Measurements from ENCODE around the gene LNX1.
A peak's percentile ranks its signal among the peaks of the same experiment; 100 is the strongest.
"Not testable (repeated sequence)": the region's sequence is repeated elsewhere in the genome, so short reads cannot be mapped to it uniquely, and the experiment has no call there.

LNX1 gene

GRCh38 chr4:53490965-53491622 lies 100.2 kb downstream of the LNX1 start:
- peak; percentile 2 for DNase-seq

- no peak for DNase-seq
Observed at GRCh38 chr4:53490161-53490956, 100.9 kb downstream of the LNX1 start.

- no peak for DNase-seq
Observed at GRCh38 chr4:53489279-53489889, 101.9 kb downstream of the LNX1 start.

- DNase-seq: no peak
Observed at GRCh38 chr4:53487766-53488165, 103.5 kb downstream of the LNX1 start.

DNA sequence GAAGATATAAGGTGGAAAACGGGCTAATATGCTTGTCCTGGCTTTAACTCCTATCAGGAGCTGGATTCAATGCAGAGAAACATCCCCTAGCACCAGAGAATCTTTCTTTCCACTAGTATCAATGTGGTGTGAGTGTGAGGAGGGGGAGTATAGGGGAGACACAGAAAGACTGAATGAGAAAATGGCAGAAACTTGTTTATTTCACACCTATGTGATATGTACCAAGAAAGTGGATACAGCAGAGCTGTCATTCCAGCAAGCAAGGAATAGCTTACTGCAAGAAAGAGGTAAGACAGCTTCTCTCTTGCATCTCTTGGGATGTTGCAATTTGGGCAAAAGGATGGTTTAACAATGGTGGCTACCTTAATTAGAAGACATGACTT lies 105.6 kb downstream of the LNX1 start:
- no peak for DNase-seq

DNA sequence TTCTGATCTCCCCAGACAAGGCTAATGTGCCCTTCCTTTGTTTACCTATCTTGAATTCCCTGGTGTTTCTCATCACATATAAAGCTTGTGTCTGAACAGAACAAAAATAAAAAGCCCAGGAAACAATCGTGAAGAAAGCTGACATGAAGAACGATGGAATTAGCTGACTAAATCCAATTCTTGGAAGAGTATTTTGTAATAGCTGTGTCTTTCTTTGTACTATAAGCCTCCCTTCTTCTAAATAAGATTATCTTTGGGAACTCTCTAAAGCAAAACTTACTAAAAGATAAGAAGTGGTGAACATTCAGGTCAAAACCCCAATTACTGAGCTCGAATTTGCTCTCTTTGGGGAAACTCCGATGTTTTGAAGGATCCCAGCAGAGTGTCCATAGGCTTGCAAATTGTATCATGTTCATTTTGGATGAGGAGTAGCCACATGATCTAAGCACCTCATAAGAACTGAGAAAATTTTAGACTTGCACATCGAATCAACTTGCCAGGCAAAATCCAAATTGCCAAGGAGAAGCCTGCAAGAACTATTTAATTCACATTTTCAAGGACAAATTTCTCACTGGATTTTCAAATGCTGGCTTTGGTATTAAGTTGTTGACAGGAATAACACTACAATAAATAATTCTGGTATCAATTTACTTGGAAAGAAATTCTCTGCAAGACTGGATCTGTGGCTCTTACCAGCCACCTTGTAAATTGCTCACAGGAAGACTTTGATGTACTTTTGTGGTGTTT lies 106.2 kb downstream of the LNX1 start:
- no peak for DNase-seq

GRCh38 chr4:53483250-53483649 lies 108.0 kb downstream of the LNX1 start:
- DNase-seq: no peak

GRCh38 chr4:53481586-53481985 lies 109.7 kb downstream of the LNX1 start:
- no peak for DNase-seq

GRCh38 chr4:53480909-53481308 lies 110.4 kb downstream of the LNX1 start:
- DNase-seq: no peak

GRCh38 chr4:53479736-53480525 lies 111.4 kb downstream of the LNX1 start:
- no peak for DNase-seq

- no peak for DNase-seq
Observed at GRCh38 chr4:53478671-53479456, 112.4 kb downstream of the LNX1 start.

- DNase-seq: no peak
Observed at GRCh38 chr4:53477636-53478035, 113.7 kb downstream of the LNX1 start.

GRCh38 chr4:53477038-53477565 lies 114.2 kb downstream of the LNX1 start:
- no peak for DNase-seq

DNA sequence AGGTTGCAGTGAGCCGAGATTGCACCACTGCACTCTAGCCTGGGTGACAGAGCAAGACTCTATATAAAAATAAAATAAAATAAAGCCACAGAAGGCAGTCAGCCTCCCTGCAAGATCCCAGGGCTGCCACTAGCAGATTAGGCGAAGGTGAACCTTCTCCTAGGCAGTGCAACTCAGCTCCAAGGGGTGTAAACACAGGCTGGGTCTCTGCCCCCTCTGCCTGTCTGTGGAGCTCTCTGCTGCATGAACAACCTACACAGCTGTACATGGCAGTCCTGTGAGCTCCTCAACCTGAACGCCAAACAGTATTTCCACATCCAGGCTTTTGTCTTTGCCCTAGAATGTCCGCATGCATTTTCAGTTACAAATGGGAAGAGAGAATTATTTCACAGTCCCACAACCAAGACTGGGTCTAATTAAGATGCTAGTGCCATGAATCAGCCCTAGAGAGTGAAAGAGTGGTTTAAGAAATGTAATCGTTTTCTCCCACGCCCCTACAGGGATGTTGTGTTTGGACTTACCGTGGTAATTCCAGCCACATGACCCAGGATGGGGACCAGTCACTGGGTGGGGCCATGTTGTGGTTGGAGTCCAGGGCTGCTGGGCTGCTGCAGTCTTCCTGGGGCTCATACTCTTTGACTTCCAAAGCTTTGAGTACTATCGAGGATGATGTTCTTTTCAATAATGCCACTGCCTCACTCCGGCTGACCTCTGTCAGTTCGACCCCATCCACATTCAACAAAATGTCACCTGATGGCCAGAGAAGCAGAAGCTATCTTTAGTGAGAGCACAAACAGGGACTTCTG lies 114.9 kb downstream of the LNX1 start:
- no peak for DNase-seq

GRCh38 chr4:53466576-53466975 lies 124.7 kb downstream of the LNX1 start:
- DNase-seq: not testable (repeated sequence)

- no peak for DNase-seq
Observed at GRCh38 chr4:53465891-53466290, 125.4 kb downstream of the LNX1 start.

DNA sequence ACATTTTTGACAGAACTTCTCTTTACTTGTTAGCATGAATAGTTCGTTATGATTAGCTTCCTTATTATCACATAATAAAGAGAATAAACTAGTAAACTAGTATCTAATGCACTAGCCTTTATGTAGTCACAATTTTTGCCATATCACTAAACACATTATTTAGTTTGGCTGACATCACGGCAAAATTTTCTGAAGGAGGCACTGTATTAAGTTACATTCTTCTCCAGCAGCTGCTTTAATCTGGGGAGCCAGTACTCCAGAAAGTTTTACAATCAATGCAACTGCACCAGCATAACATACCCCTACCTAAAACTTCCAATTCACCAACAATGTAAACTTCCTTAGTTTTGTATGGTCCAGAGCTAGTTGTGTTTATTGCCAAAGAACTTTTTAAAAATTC lies 126.0 kb downstream of the LNX1 start:
- DNase-seq: no peak

- DNase-seq: no peak
Observed at GRCh38 chr4:53463340-53463739, 127.9 kb downstream of the LNX1 start.

DNA sequence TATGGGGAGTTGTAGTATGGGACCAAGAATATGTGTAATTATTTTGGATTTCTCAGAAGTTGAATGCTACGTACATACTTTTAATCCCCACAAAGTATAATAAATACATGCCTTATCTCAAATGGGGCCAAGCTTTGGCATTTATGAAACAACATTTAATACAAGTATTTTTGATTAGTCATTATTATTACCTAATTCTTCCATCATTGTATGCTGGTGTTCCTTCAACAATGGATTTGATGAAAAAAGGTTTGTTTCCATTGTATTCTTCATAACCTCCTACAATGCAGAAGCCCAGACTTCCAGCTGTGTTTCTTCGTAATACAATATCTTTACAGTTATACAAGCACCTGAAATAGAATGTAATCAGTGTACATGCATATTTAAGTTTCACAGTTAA lies 130.0 kb downstream of the LNX1 start:
- no peak for DNase-seq

DNA sequence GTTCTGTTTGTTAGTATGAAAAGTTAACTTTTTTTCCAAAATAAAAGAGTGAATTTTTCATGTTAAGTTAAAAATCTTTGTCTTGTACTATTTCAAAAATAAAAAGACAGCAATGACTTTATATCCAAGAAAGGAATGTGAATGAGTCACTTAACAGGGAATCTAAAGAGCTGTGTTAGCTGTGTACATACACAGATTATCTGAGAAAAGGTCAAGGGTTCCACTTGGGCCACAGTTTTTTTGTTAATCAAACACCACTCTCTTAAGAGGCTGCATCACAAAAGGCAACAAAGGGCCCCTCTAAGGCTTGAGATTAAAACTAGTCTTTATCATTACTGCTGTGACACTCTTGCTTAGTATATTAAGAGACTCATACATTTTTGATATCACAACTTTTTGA lies 131.7 kb downstream of the LNX1 start:
- no peak for DNase-seq

DNA sequence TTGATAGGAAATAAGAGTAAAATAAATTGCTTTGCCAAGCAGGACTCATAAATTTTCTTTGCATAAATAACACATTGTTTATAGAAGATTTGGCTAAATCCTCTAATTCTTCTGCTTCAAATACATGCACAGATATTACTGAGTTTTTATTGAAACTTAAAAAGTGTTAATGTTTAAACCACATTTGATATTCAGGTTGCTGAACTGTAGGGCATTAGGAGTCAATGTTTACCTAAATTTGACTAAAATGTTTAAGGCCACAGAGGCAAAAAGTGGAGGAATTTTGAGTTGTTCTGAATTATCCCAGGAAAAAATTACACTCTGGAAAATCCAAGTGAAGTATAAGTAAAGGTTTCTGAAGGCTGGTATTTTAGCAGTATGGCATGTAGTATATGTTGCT lies 135.1 kb downstream of the LNX1 start:
- DNase-seq: no peak

All from CD4-positive, alpha-beta T cell treated with Interleukin-21 for 1 hour (primary cell).